HepG2 (cell line): ENCODE data around the gene ACVR1B. TPM values are rescaled to one million over a fixed set of nuclear protein-coding genes. Genes with fewer than 3 reads are reported as not detected.

ENCODE experiments used
- ATAC-seq: fragments of 200-7000 bp; cut with Tn5 transposase; 3 replicates; pipeline ENCODE4 v1.9.1; 2020; ENCODE audit warnings: mild to moderate bottlenecking, moderate library complexity
- BruUV-seq: library from RNA; stranded (reverse); fragments of 400-500 nt; replicated peaks from 2 replicates; lab custom pipeline; 2021; lab: Mats Ljungman, UMichigan
- CTCF ChIA-PET: fragments of 300-600 bp; formaldehyde crosslinking; extraction: SDS; loops from one replicate; lab custom pipeline; 2021; ENCODE audit warnings: low total read pairs, inconsistent platforms, low intra/inter-chr PET ratio; lab: Yijun Ruan, JAX
- POLR2A ChIA-PET: fragments of 350-600 bp; sonication (Branson Sonifier 250); formaldehyde crosslinking; loops from one replicate; lab custom pipeline; 2020; ENCODE audit warnings: antibody characterized with exemption, inconsistent platforms; lab: Yijun Ruan, JAX
- DNase-seq: peaks from one replicate; pipeline ENCODE4 v3.0.0-alpha.2; 2015; ENCODE audit warnings: low spot score
- FAIRE-seq: peaks from 3 replicates; lab custom pipeline; 2011; peaks lifted over from hg19 to GRCh38; lab: Jason Lieb, UNC
- H2AFZ ChIP-seq: one replicate; pipeline ENCODE4 v1.6.1; 2011; ENCODE audit warnings: low read length, inconsistent platforms
- H3K27ac ChIP-seq: fragments of 300-600 bp; 3 replicates; pipeline ENCODE4 v1.8.0; 2011; ENCODE audit warnings: mixed run types, mild to moderate bottlenecking, mixed read lengths, low read length, inconsistent platforms; ENCODE audit not compliant: insufficient read depth; ENCODE audit errors: extremely low read length
- H3K27me3 ChIP-seq, 2 experiments: fragments of 200-600 bp in 1 of 2; 2 replicates in 1 of 2; 3 replicates in 1 of 2; pipeline versions ENCODE4 v1.6.0 to v1.8.0; 2011; ENCODE audit warnings: low read length in 2 of 2, mild to moderate bottlenecking in 2 of 2, moderate library complexity in 2 of 2, inconsistent platforms in 1 of 2; ENCODE audit not compliant: insufficient read depth in 2 of 2, control insufficient read depth in 1 of 2
- H3K36me3 ChIP-seq, 2 experiments: fragments of 200-600 bp in 1 of 2; replicated peaks in 1 of 2; 2 replicates in 1 of 2; 3 replicates in 1 of 2; pipeline versions ENCODE4 v1.5.1 to v1.8.0; 2011; ENCODE audit warnings: low read length in 2 of 2, inconsistent platforms in 1 of 2; ENCODE audit not compliant: insufficient read depth in 2 of 2, control insufficient read depth in 1 of 2
- H3K4me1 ChIP-seq: 2 replicates; pipeline ENCODE4 v1.5.1; 2012; ENCODE audit warnings: low read length, inconsistent platforms; ENCODE audit not compliant: insufficient read depth
- H3K4me2 ChIP-seq: 2 replicates; pipeline ENCODE4 v1.6.0; 2011; ENCODE audit warnings: low read depth, low read length, inconsistent platforms
- H3K4me3 ChIP-seq, 3 experiments: fragments of 200-600 bp in 1 of 3; sonication (generic), shearing (Covaris generic) in 1 of 3; replicated peaks in 1 of 3; 2 replicates each; pipeline ENCODE4 v1.5.1; 2011 to 2016; ENCODE audit warnings: low read length in 3 of 3, inconsistent platforms in 2 of 3, low read depth in 2 of 3, mild to moderate bottlenecking in 2 of 3, control low read depth in 1 of 3, mixed read lengths in 1 of 3; ENCODE audit not compliant: insufficient read depth in 1 of 3
- H3K79me2 ChIP-seq: one replicate; pipeline ENCODE4 v1.6.1; 2011; ENCODE audit warnings: low read length, inconsistent platforms; ENCODE audit not compliant: insufficient read depth
- H3K9ac ChIP-seq: 2 replicates; pipeline ENCODE4 v1.6.0; 2011; ENCODE audit warnings: mild to moderate bottlenecking, low read depth, low read length, inconsistent platforms; ENCODE audit not compliant: insufficient read depth
- H3K9me3 ChIP-seq: 2 replicates; pipeline ENCODE4 v1.5.1; 2012; ENCODE audit warnings: mild to moderate bottlenecking, low read length
- H4K20me1 ChIP-seq: 2 replicates; pipeline ENCODE4 v1.6.0; 2011; ENCODE audit warnings: inconsistent platforms, mild to moderate bottlenecking, low read length, moderate library complexity; ENCODE audit not compliant: insufficient read depth
- BCL6 ChIP-seq: IDR thresholded peaks from 2 replicates; pipeline ENCODE4 v1.6.1; 2016; ENCODE audit warnings: missing genetic modification reagents, missing compliant biosample characterization
- CEBPB ChIP-seq: IDR thresholded peaks from 2 replicates; pipeline ENCODE4 v1.6.1; 2011; ENCODE audit warnings: low read depth, low read length, improper control_type of control experiment, borderline replicate concordance
- CEBPG ChIP-seq: IDR thresholded peaks from 2 replicates; pipeline ENCODE4 v1.6.1; 2016
- DNMT3B ChIP-seq: conservative IDR thresholded peaks from 2 replicates; pipeline ENCODE4 v1.6.1; 2016; ENCODE audit warnings: missing biosample characterization, control low read depth
- EP300 ChIP-seq, 3 experiments: sonication (generic) in 1 of 3; formaldehyde crosslinking in 1 of 3; IDR thresholded peaks; 2 replicates each; pipeline versions ENCODE4 v1.5.1 to v1.6.1; 2011 to 2020; ENCODE audit warnings: low read depth in 2 of 3, low read length in 2 of 3, borderline replicate concordance in 1 of 3, improper control_type of control experiment in 1 of 3, mild to moderate bottlenecking in 1 of 3, missing genetic modification reagents in 1 of 3, moderate library complexity in 1 of 3
- GATAD2A ChIP-seq: IDR thresholded peaks from 2 replicates; pipeline ENCODE4 v1.6.1; 2016
- GFI1 ChIP-seq: sonication (generic); formaldehyde crosslinking; IDR thresholded peaks from 2 replicates; pipeline ENCODE4 v1.5.0; 2020; ENCODE audit warnings: missing genetic modification reagents, mild to moderate bottlenecking, borderline replicate concordance
- MIXL1 ChIP-seq: IDR thresholded peaks from 2 replicates; pipeline ENCODE4 v1.6.1; 2016
- RAD51 ChIP-seq: fragments of 450-650 bp; IDR thresholded peaks from 2 replicates; pipeline ENCODE4 v1.6.1; 2016; ENCODE audit warnings: borderline replicate concordance
- THAP11 ChIP-seq: IDR thresholded peaks from 2 replicates; pipeline ENCODE4 v1.6.1; 2016; ENCODE audit warnings: missing biosample characterization, missing genetic modification reagents
- ZNF205 ChIP-seq: IDR thresholded peaks from 2 replicates; pipeline ENCODE4 v1.6.1; 2018; ENCODE audit warnings: missing biosample characterization, missing genetic modification reagents
- ZNF331 ChIP-seq: sonication (generic); formaldehyde crosslinking; IDR thresholded peaks from 2 replicates; pipeline ENCODE4 v1.4.0; 2020; ENCODE audit warnings: missing genetic modification reagents
- ZNF644 ChIP-seq: IDR thresholded peaks from 2 replicates; pipeline ENCODE4 v1.6.1; 2016; ENCODE audit warnings: low read depth
- ZSCAN22 ChIP-seq: sonication (generic); formaldehyde crosslinking; IDR thresholded peaks from 2 replicates; pipeline ENCODE4 v1.4.0; 2020; ENCODE audit warnings: mild to moderate bottlenecking, missing genetic modification reagents
- WGBS: methylation state at CpG from one replicate; pipeline ENCODE4 v1.1.6; 2017; ENCODE audit warnings: low lambda C conversion rate; 5-methylcytosine and 5-hydroxymethylcytosine counted together
- in situ Hi-C: cut with HindIII; loops from 2 replicates; pipeline ENCODE4 v1.10.0; 2017; ENCODE audit warnings: low pct_unique_long_range_greater_than_20kb; ENCODE audit not compliant: extremely low pct_ligation_motif_present
- intact Hi-C: fragments of 100-400 bp; cut with micrococcal nuclease; formaldehyde crosslinking; loops from one replicate; pipeline ENCODE4 v1.10.0; 2022; ENCODE audit not compliant: unreplicated experiment
- polyA plus RNA-seq, 8 experiments: library from polyadenylated mRNA; depleted of rRNA in 3 of 8; stranded (reverse) in 7 of 8; unstranded in 1 of 8; fragments of >200 nt; fragmentation: Illumina TruSeq in 4 of 8; extraction: Trizol in 4 of 8; gene quantifications; 2 replicates each; pipeline versions ENCODE4 v1.2.1 to v1.2.3, GENCODE V29; 2011 to 2016; ENCODE audit warnings: low read depth in 4 of 8, missing spikeins in 1 of 8, mixed read lengths in 1 of 8; ENCODE audit not compliant: insufficient read depth in 1 of 8
- total RNA-seq, 5 experiments: library from RNA; depleted of rRNA; stranded (reverse); fragments of >200 nt; fragmentation: Illumina TruSeq; extraction: Trizol; gene quantifications; 2 replicates each; pipeline ENCODE4 v1.2.3, GENCODE V29; 2016; ENCODE audit warnings: low read depth in 1 of 5
- TF ChIP-seq, protein P1 (sequence below): sonication (generic); formaldehyde crosslinking; IDR thresholded peaks from 2 replicates; pipeline ENCODE4 v1.4.0; 2020; ENCODE audit warnings: missing genetic modification reagents
- TF ChIP-seq, protein P2 (sequence below): sonication (generic); formaldehyde crosslinking; IDR thresholded peaks from 2 replicates; pipeline ENCODE4 v1.8.0; 2022; ENCODE audit warnings: mild to moderate bottlenecking, missing genetic modification reagents
- TF ChIP-seq, protein P3 (sequence below): sonication (generic); formaldehyde crosslinking; IDR thresholded peaks from 2 replicates; pipeline ENCODE4 v1.8.1; 2023; ENCODE audit warnings: missing genetic modification reagents, inconsistent platforms, borderline replicate concordance
- TF ChIP-seq, protein P4 (sequence below): sonication (generic); formaldehyde crosslinking; IDR thresholded peaks from 2 replicates; pipeline ENCODE4 v1.4.0; 2020; ENCODE audit warnings: mild to moderate bottlenecking, missing genetic modification reagents

Gene ACVR1B
- total and polyA plus RNA-seq, 2 of the 13 experiments (the other 11 are each of a cell fraction or from before 2014, with no cell fraction given), result 8.9 to 12.1 TPM

DNA sequence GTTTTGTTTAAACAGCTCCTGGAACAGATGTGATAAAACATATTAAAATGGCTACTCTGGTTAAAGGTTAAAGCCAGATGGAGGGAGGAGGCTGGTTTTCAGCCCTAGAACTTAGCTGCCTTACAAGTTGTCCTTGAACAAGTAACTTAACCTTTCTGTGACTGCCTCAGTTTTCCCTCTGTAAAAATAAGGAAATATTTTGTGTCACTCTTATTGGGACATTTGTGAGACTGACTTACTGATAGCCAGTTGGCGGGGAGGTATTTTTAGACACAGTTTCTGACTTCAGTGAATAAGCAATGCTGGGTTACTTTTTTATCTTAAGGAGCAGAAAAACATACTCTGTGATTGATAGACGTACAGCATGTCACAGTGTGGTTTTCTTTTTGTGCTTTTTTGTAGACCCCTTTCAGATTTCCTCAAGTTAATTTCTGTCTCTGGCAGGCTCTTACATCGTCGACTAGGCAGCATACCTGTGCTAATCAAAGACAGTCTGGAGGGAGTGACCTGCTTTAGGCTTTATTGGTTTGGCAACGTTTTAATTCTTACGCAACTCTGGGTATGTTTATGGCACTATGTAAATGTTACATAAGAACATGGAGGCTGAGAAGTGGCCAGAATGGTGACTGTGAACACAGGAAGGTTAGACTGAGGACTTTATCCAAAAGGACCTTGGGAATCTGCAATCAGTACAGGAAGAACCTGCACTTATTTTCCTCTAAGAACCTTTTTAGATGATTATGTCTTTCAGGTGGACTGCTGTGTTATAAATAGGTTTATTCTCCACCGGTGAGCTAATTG, 3.3 kb downstream of the ACVR1B start:
- Histone ChIP-seq H3K79me2 (peaks cover 74% of the 10 kb centered on the region), H3K36me3 (no peaks in the 10 kb centered on the region; a peak in 1 of 5 replicates), H3K4me3 (peak overlapping the region in 2 of 3 experiments; percentile 77 to 85; a peak in 1 of 6 replicates), H4K20me1 (no peaks in the 10 kb centered on the region), H3K27ac (peak overlapping the region; percentile 14), H3K9me3 (no peaks in the 10 kb centered on the region), H3K9ac (peak overlapping the region; percentile 3; the same call in 1 of the 2 replicates), H2AFZ (no peak overlapping the region), H3K27me3 (peaks cover 0 to 9% of the 10 kb centered on the region in 2 experiments; a peak in 2 of 5 replicates), H3K4me1 (peaks cover 70% of the 10 kb centered on the region), H3K4me2 (peak overlapping the region; percentile 93)
- BruUV-seq, result no TSS peak
- in situ Hi-C loops (no loop called here), intact Hi-C loops (no loop called here)
- 37% methylated on average over 7 of the region's 7 CpGs for WGBS
- peak; percentile 58 for FAIRE-seq
- DNase-seq, result peak; percentile 55
- no peak for ATAC-seq
- POLR2A ChIA-PET, result no interaction called here
- CTCF ChIA-PET, result no interaction called here
- TF ChIP-seq, protein P1, sequence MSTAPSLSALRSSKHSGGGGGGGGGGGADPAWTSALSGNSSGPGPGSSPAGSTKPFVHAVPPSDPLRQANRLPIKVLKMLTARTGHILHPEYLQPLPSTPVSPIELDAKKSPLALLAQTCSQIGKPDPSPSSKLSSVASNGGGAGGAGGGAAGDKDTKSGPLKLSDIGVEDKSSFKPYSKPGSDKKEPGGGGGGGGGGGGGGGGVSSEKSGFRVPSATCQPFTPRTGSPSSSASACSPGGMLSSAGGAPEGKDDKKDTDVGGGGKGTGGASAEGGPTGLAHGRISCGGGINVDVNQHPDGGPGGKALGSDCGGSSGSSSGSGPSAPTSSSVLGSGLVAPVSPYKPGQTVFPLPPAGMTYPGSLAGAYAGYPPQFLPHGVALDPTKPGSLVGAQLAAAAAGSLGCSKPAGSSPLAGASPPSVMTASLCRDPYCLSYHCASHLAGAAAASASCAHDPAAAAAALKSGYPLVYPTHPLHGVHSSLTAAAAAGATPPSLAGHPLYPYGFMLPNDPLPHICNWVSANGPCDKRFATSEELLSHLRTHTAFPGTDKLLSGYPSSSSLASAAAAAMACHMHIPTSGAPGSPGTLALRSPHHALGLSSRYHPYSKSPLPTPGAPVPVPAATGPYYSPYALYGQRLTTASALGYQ (CRISPR knock-in tag), result no peak
- TF ChIP-seq BCL6 (CRISPR knock-in tag) (peak; percentile 1; the same call in 1 of the 2 replicates), EP300 (IDR thresholded peaks at IDR 0.05; ENCODE audit: low read depth in 2 of 2, low read length in 2 of 2) (peak in 1 of 2 experiments; percentile 38; a peak in 1 of 4 replicates), EP300 (CRISPR knock-in tag; IDR thresholded peaks at IDR 0.05; ENCODE audit: borderline replicate concordance) (no peak), THAP11 (CRISPR knock-in tag) (0 out of 2 replicates have a peak, but pooled peaks have one; percentile 18), ZNF644 (CRISPR knock-in tag) (0 out of 2 replicates have a peak, but pooled peaks have one; percentile 43), ZSCAN22 (CRISPR knock-in tag) (peak; percentile 84), GFI1 (0 out of 2 replicates have a peak, but pooled peaks have one; percentile 25), CEBPG (CRISPR knock-in tag) (peak; percentile 88), CEBPB (peak; percentile 96), RAD51 (no peak), ZNF331 (CRISPR knock-in tag) (0 out of 2 replicates have a peak, but pooled peaks have one; percentile 23), MIXL1 (CRISPR knock-in tag) (0 out of 2 replicates have a peak, but pooled peaks have one; percentile 10), DNMT3B (no peak), GATAD2A (CRISPR knock-in tag) (peak; percentile 67), ZNF205 (CRISPR knock-in tag) (no peak)
- TF ChIP-seq, protein P2, sequence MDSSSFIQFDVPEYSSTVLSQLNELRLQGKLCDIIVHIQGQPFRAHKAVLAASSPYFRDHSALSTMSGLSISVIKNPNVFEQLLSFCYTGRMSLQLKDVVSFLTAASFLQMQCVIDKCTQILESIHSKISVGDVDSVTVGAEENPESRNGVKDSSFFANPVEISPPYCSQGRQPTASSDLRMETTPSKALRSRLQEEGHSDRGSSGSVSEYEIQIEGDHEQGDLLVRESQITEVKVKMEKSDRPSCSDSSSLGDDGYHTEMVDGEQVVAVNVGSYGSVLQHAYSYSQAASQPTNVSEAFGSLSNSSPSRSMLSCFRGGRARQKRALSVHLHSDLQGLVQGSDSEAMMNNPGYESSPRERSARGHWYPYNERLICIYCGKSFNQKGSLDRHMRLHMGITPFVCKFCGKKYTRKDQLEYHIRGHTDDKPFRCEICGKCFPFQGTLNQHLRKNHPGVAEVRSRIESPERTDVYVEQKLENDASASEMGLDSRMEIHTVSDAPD (CRISPR knock-in tag), result peak; percentile 99
- TF ChIP-seq, protein P3, sequence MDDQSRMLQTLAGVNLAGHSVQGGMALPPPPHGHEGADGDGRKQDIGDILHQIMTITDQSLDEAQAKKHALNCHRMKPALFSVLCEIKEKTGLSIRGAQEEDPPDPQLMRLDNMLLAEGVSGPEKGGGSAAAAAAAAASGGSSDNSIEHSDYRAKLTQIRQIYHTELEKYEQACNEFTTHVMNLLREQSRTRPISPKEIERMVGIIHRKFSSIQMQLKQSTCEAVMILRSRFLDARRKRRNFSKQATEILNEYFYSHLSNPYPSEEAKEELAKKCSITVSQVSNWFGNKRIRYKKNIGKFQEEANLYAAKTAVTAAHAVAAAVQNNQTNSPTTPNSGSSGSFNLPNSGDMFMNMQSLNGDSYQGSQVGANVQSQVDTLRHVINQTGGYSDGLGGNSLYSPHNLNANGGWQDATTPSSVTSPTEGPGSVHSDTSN (CRISPR knock-in tag), result no peak
- TF ChIP-seq, protein P4, sequence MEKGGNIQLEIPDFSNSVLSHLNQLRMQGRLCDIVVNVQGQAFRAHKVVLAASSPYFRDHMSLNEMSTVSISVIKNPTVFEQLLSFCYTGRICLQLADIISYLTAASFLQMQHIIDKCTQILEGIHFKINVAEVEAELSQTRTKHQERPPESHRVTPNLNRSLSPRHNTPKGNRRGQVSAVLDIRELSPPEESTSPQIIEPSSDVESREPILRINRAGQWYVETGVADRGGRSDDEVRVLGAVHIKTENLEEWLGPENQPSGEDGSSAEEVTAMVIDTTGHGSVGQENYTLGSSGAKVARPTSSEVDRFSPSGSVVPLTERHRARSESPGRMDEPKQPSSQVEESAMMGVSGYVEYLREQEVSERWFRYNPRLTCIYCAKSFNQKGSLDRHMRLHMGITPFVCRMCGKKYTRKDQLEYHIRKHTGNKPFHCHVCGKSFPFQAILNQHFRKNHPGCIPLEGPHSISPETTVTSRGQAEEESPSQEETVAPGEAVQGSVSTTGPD (CRISPR knock-in tag), result peak; percentile 98
